ENCODE data around the gene STAT1. TPM values are rescaled to one million over a fixed set of nuclear protein-coding genes. Genes with fewer than 3 reads are reported as not detected.

The STAT1 gene
- total RNA-seq, 1 experiment from 2014 or later: 60.7 TPM

DNA sequence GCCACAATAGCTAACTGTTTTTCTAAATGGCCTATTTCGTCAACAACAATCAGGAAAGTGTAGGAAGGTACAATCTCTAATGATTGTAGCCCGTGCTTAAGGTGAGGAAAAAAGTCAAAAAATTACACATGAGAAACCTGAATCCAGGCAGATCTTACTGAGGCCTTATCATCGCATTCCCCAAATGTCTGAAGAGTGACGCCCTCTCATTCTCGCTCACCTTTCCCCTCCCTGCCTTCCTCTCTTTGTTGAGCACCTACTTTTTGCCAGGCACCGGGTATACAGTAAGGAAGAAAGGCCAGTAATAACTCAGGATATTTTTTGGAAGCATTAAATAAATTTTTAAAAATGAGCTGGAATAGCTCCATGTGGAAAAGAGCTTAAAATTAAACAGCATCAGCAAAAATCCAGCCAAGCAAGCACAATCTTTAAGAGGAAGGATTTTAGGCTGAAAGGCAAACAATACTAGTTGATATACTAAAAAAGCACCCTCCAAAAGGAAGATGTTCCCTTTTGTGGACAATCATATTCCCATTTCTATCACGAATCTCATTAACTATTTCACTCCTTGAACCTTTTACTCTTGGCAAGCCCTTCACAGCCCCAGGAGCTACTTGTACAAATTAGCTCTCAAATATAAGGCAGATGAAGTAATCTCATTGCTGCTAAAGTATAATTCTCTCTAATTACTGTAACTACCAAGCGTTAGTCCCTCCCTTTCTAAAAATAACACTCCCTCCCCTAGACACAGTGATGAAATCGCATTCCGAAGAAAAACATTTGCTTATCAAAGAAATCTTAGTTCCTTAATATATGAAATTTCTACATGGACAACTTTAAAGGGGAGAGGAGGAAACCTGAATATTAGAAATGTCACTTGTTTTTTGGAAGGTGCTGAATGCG lies 40.0 kb downstream of the STAT1 start:
- ChIA-PET CTCF (no interaction called here), POLR2A (interaction anchor here (0.6 kb wide), 1 partner anchor 59 kb away, joined by 3 read pairs; no protein-coding TSS in a partner anchor), RAD21 (ENCODE audit: low non-redundant PET in 1 of 2, low total read pairs in 2 of 2, uncharacterized antibody in 2 of 2, unreplicated experiment in 2 of 2) (no interaction called here)
- TF ChIP-seq YY1 (IDR thresholded peaks at IDR 0.05; ENCODE audit: extremely low read depth, insufficient replicate concordance, low read depth, low read length): no peak
- no peak for TF ChIP-seq ZBTB33 (IDR thresholded peaks at IDR 0.05; ENCODE audit: extremely low read depth, insufficient replicate concordance, low read length)
- no peak for TF ChIP-seq ZNF274 (IDR thresholded peaks at IDR 0.05; ENCODE audit: low read depth, low read length)
- TF ChIP-seq JUND (IDR thresholded peaks at IDR 0.05): no peak
- no peak for TF ChIP-seq SP1 (IDR thresholded peaks at IDR 0.05; ENCODE audit: low read depth)
- TF ChIP-seq EZH2phosphoT487 (IDR thresholded peaks at IDR 0.05; ENCODE audit: borderline replicate concordance): no peak
- ATAC-seq: no peak
- no peaks in the 10 kb centered on the region for H3K9me2 ChIP-seq (ENCODE audit: insufficient read depth)
- TSS peak; percentile 5 for BruUV-seq (replicated peaks)
- no peaks in the 10 kb centered on the region for H3K79me2 ChIP-seq (ENCODE audit: insufficient read depth, low read length)
- H3K4me2 ChIP-seq (ENCODE audit: low read length): no peak overlapping the region
- H3K4me1 ChIP-seq (ENCODE audit: control insufficient read depth in 1 of 2, insufficient read depth in 2 of 2, low read length in 2 of 2): no peaks in the 10 kb centered on the region
- intact Hi-C loops (cut with micrococcal nuclease): no loop called here
- H2AFZ ChIP-seq (ENCODE audit: low read depth, low read length, poor library complexity, severe bottlenecking): no peak overlapping the region
- DNase-seq (ENCODE audit: low read depth, low spot score): no peak
- no peaks in the 10 kb centered on the region for H4K20me1 ChIP-seq (ENCODE audit: insufficient read depth)
- no peak overlapping the region for H3K4me3 ChIP-seq (replicated peaks in 1 of 2; ENCODE audit: low read depth in 1 of 2, low read length in 2 of 2)
- no peak overlapping the region for H3K9ac ChIP-seq (ENCODE audit: low read length)
- H3K36me3 ChIP-seq (ENCODE audit: control insufficient read depth in 1 of 2, insufficient read depth in 2 of 2, low read length in 2 of 2): peaks cover 81 to 83% of the 10 kb centered on the region in 2 experiments
- no peaks in the 10 kb centered on the region for H3K9me3 ChIP-seq (ENCODE audit: control insufficient read depth in 1 of 2, insufficient read depth in 1 of 2, low read depth in 1 of 2, low read length in 2 of 2)
- no peaks in the 10 kb centered on the region for H3K27me3 ChIP-seq (ENCODE audit: insufficient read depth, low read length)
- no peak overlapping the region for H3K27ac ChIP-seq (ENCODE audit: low read depth, low read length)

Data from HCT116 (cell line).